ENCODE results near the gene SLC34A3. TPM values are rescaled to one million over a fixed set of nuclear protein-coding genes. Genes with fewer than 3 reads are reported as not detected.

The SLC34A3 gene
- total RNA-seq, 1 donor from 2014 or later, result not detected

DNA sequence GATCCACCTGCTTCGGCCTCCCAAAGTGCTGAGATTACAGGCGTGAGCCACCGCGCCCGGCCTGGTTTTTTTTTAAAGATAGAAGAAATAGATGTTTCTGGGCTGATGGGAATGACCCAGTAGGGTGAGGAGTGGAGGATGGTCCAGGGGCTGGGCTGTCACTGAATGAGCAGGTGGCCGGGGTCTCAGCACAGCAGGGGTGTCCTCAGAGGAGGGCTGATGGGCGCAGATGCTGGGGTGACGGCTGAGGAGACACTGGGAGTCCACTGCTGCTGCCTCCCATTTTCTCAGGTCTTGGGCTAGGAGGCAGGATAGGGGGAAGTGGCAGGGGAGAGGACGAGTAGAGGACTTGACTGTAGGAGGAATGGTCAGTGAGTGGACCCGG lies 44.5 kb downstream of the SLC34A3 start:
- no peak for DNase-seq (ENCODE audit: low read depth in 2 of 2)

GRCh38 chr9:137275588-137276472 lies 45.1 kb downstream of the SLC34A3 start:
- DNase-seq (ENCODE audit: low read depth in 2 of 2), result no peak

DNA sequence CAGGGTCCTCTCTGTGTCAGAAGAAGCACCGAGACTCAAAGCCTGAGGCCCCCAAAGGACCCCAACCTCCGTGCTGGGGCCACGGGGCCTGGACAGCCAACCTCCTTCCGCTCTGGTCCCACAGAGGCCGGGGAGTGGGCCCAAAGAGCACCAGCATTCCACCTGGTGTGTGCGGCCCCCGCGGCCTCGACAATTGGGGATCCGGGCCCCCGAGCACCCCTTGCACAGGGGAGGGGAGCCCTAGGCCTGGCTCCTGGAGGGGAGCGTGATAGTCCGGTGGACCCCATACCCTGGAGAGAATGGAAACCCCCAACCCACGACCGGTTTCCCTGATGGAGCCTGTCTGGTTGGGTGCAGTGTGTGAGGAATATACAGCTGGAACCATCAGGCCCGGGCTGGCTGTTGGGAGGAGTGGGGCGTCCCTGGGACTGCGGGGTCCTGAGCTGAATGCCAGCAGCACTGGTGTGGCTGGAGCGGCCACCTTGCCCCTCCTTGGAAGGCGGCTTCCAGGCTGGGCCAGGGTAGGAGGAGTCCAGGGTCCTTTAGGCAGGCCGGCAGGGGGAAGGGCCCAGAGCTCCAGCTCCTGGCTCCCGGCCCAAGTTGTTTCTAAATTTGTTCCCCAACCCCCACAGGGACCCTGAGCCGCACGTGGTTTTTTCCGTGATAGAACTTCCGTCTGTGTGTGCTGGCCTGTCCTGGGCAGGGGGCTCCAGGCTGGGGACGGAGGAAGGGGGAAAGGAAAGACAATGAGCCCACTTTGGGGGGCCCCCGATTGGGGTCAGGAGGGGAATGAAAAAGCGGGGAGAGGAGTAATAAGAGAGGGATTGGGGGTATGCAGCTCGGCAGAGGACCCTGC lies 46.0 kb downstream of the SLC34A3 start:
- peak; percentile 37 to 78 for DNase-seq (ENCODE audit: low read depth in 2 of 2)

GRCh38 chr9:137277329-137278041 lies 46.8 kb downstream of the SLC34A3 start, which contains the start of gene TOR4A:
Gene TOR4A (plus strand): TSS chr9:137277726. CDS start chr9:137278690, 964 bp downstream.
- DNase-seq (ENCODE audit: low read depth in 2 of 2), result peak; percentile 95 to 96

DNA sequence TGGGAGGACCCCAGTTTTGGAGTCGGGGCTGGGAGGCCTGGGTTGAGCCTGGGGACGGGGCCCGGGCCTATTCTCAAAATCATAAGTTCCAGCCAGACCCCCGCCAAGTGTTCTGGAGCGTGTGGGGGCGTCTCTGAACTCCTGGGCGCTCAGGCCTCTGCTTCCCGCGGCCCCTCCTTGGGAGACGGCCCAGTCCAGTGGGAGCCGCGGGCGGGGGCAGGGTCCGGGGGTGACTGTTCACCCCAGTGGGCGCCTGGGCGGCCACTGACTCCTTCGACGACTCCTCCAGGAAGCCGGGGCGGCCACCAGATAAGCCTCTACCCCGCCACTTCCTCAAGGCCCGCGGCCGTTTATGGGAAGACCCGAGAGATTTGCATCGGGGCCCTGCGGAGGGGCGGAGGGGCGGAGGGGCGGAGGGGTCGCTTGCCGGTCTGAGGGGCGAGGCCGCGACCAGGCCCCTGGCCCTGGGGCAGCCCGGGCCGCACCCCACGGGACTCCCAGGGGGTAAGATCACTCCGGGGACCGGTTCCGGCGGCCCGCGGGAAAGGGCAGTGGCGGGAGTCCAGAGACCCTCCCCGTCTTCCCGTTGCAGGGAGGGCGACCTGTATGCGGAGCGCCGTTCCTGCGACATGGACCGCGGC lies 47.5 kb downstream of the SLC34A3 start:
- peak in 1 of 2 donors; percentile 53 for DNase-seq (ENCODE audit: low read depth in 2 of 2)

DNA sequence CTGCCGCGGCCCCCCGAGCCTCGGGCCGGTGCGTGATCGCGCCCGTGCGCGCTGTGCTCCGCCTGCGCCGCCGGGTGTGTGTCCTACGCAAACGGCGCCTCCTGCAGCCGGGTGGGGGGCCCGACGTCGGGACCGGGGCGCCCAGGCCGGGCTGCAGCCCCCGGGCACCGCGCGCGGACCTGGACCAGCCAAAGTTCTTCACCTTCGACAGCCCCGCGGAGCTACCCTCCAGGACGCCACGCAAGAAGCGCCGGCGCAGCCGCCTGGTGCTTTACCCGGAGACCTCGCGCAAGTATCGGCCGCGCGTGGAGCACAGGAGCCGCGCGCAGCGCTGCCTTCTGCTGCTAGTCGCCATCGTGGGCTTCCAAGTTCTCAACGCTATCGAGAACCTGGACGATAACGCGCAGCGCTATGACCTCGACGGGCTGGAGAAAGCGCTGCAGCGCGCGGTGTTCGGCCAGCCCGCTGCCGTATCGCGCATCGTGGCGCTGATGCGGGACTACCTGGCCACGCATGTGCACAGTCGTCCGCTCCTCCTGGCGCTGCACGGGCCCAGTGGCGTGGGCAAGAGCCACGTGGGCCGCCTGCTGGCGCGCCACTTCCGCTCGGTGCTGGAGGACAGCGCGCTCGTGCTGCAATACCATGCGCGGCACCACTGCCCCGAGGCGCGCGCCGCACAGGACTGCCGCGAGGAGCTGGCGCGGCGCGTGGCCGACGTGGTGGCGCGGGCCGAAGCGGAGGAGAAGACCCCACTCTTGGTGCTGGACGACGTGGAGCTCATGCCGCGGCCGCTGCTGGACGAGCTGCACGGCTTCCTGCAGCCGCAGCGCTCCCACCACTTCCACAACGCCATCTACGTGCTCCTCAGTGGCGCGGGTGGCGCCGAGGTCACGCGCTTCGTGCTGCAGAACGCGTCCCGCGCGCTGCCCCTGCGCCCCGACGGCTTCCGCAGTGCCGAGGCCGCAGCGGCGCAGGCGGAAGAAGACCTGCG lies 48.3 kb downstream of the SLC34A3 start:
- peak; percentile 1 to 40 for DNase-seq (ENCODE audit: low read depth in 2 of 2)

- DNase-seq (ENCODE audit: low read depth in 2 of 2), result no peak
Measured at GRCh38 chr9:137279741-137280473, 49.2 kb downstream of the SLC34A3 start.

- DNase-seq (ENCODE audit: low read depth in 2 of 2), result no peak
Measured at GRCh38 chr9:137280474-137281344, 50.0 kb downstream of the SLC34A3 start.

DNA sequence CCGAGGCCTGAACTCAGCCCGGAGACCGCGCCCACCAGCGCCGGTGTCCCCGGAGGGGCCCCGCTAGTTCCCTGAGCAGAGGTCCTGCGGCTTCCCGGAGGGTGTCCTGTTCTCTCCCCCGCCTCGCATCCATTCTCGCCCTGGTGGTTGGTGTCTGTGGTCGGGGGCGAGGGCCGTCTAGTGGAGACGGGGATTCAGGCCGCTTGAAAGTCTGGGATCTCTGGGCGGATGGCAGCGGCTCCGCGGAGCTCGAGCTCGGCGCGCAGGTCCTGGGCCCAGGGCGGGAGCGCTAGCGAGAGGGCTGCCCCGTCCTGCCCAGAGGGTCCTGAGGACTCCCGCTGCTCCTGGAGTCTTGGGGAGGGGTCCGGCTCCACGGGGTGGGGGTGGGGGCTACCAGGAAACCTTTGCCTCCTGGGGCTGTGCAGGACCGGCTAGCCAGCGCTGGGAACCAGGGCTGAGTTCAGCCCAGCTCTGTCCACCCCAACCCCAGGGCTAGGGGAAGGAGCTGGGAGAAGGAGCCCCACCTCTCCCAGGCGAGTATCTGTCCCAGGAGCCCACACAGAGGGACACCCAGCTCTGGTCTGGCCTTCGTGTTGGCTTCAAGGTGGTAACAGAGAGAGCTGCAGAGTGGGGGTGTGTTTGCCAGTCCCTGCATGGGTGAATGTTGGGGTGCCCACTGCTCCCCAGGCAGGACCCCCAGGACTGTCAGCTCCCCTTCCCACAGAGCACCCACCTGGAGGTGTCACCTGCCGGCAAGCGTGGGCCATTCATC lies 50.8 kb downstream of the SLC34A3 start:
- DNase-seq (ENCODE audit: low read depth in 2 of 2), result no peak

Other genes starting within 250 kb of the SLC34A3 start
- not detected in 2 replicates for gene LCNL1, start 247.9 kb upstream of the SLC34A3 start, total RNA-seq
- 8.9 and 9.7 TPM in 2 replicates for gene PAXX, start 238.5 kb upstream of the SLC34A3 start, total RNA-seq
- gene CLIC3, start 234.3 kb upstream of the SLC34A3 start, total RNA-seq, result 0.22 TPM in 1 of 2 replicates, not detected in the other
- 4.0 and 5.0 TPM in 2 replicates for gene ABCA2, start 202.7 kb upstream of the SLC34A3 start, total RNA-seq
- gene FUT7, start 198.8 kb upstream of the SLC34A3 start, total RNA-seq, result not detected in 2 replicates
- gene NPDC1, start 184.7 kb upstream of the SLC34A3 start, total RNA-seq, result 6.2 and 10.5 TPM in 2 replicates
- not detected in 2 replicates for gene ENTPD2, start 176.8 kb upstream of the SLC34A3 start, total RNA-seq
- gene SAPCD2, start 160.3 kb upstream of the SLC34A3 start, total RNA-seq, result 1.4 and 5.9 TPM in 2 replicates
- gene UAP1L1, start 153.4 kb upstream of the SLC34A3 start, total RNA-seq, result 13.1 and 16.9 TPM in 2 replicates
- gene MAN1B1, start 143.9 kb upstream of the SLC34A3 start, total RNA-seq, result 38.3 and 43.4 TPM in 2 replicates
- 63.2 and 117 TPM in 2 replicates for gene DPP7, start 116.2 kb upstream of the SLC34A3 start, total RNA-seq
- under 0.01 and 0.22 TPM in 2 replicates for gene GRIN1, start 91.7 kb upstream of the SLC34A3 start, total RNA-seq
- not detected in 2 replicates for gene LRRC26, start 60.9 kb upstream of the SLC34A3 start, total RNA-seq
- not detected in 2 replicates for gene TMEM210, start 58.8 kb upstream of the SLC34A3 start, total RNA-seq
- 13.7 and 16.9 TPM in 2 replicates for gene ANAPC2, start 42.3 kb upstream of the SLC34A3 start, total RNA-seq
- 85.4 and 97.4 TPM in 2 replicates for gene SSNA1, start 42.2 kb upstream of the SLC34A3 start, total RNA-seq
- gene TPRN, start 30.2 kb upstream of the SLC34A3 start, total RNA-seq, result 2.6 TPM in 2 replicates
- 19.6 and 26.0 TPM in 2 replicates for gene TMEM203, start 25.3 kb upstream of the SLC34A3 start, total RNA-seq
- 2.2 and 2.4 TPM in 2 replicates for gene NDOR1, start 25.2 kb upstream of the SLC34A3 start, total RNA-seq
- 0.22 TPM in 1 of 2 replicates, not detected in the other for gene RNF208, start 8.7 kb upstream of the SLC34A3 start, total RNA-seq
- gene CYSRT1, start 5.7 kb upstream of the SLC34A3 start, total RNA-seq, result under 0.01 and 0.20 TPM in 2 replicates
- gene RNF224, start 3.4 kb upstream of the SLC34A3 start, total RNA-seq, result under 0.01 TPM in 1 of 2 replicates, not detected in the other
- gene TUBB4B, start 10.4 kb downstream of the SLC34A3 start, total RNA-seq, result 103 and 110 TPM in 2 replicates
- not detected in 2 replicates for gene STPG3, start 20.4 kb downstream of the SLC34A3 start, total RNA-seq
- 42.9 and 43.7 TPM in 2 replicates for gene NELFB, start 24.4 kb downstream of the SLC34A3 start, total RNA-seq
- gene TOR4A, start 46.8 kb downstream of the SLC34A3 start, total RNA-seq, result 21.4 and 21.8 TPM in 2 replicates
- gene NRARP, start 71.4 kb downstream of the SLC34A3 start, total RNA-seq, result 18.7 and 28.3 TPM in 2 replicates
- gene EXD3, start 192.3 kb downstream of the SLC34A3 start, total RNA-seq, result 7.8 and 18.7 TPM in 2 replicates
- gene NOXA1, start 192.5 kb downstream of the SLC34A3 start, total RNA-seq, result 0.87 and 2.0 TPM in 2 replicates
- gene ENTPD8, start 210.5 kb downstream of the SLC34A3 start, total RNA-seq, result under 0.01 and 0.20 TPM in 2 replicates
- 11.6 and 15.3 TPM in 2 replicates for gene NSMF, start 228.4 kb downstream of the SLC34A3 start, total RNA-seq